ENCODE data around the gene EIF3K.
A peak's percentile ranks its signal among the peaks of the same experiment; 100 is the strongest.

EIF3K gene

GRCh38 chr19:38684078-38684861, 65.3 kb downstream of the EIF3K start:
- peak; percentile 19 for DNase-seq (ENCODE audit: low read depth, low spot score)

DNA sequence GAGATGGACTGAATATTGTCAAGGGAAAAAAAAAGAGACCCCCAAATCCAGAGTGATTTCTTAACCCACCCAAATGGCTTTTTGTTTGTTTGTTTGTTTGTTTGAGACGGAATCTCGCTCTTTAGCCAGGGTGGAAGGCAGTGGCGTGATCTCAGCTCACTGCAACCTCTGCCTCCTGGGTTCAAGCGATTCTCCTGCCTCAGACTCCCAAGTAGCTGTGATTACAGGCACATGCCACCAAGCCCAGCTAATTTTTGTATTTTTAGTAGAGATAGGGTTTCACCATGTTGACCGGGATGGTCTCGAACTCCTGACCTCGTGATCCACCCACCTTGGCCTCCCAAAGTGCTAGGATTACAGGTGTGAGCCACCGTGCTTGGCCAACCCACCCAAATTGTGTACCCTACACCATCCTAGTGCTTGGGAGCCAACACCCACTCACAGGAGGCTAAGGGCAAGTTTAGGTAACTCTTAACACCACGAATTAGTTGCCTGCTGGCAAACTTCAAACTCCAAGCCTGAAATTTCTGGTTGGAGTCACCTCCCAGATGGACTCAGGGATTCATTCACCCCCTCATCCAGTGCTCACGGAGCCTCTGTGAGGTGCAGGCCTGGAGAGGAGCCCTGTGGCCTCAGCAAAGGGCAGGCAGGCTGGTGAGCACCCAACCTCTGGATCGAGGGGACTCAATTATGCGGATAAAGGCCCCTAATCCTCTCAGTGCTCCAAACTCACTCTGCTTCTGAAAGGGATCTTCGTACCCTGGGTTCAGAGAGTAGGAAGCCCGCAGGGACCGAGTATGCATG, 66.1 kb downstream of the EIF3K start:
- DNase-seq (ENCODE audit: low read depth, low spot score): no peak

GRCh38 chr19:38685666-38686529, 66.9 kb downstream of the EIF3K start:
- no peak for DNase-seq (ENCODE audit: low read depth, low spot score)

DNA sequence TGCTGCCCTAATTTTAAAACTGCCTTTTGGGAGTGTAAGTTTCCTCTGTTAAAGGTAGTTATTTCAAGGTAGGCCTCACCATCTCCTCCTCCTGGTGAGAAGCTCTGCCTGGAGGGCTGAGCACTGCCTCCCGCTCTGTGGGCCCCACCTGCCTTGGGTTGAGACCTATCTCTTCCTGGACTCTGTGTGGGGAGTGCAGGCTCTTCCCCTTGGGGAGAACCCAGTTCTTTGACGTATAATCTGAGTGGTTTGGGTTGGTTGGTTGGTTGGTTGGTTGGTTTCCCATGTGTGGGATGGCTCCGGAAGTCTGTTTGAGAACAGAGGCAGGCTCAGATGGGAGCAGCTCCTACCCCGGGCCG, 67.5 kb downstream of the EIF3K start:
- DNase-seq (ENCODE audit: low read depth, low spot score): no peak
